Natural killer cell (primary cell): ENCODE data around the gene SORCS2. TPM values are rescaled to one million over a fixed set of nuclear protein-coding genes. Genes with fewer than 3 reads are reported as not detected.

Source experiments
- ATAC-seq, 3 donors: fragments of 150-1000 bp in 2 of 3; fragments of 200-7000 bp in 1 of 3; cut with Tn5 transposase; 1 replicate in 1 of 3; 2 replicates in 2 of 3; pipeline ENCODE4 v1.10.0; 2021; ENCODE audit warnings: mild to moderate bottlenecking in 2 of 3, moderate library complexity in 2 of 3
- DNase-seq, 2 donors: peaks; one replicate each; pipeline versions ENCODE4 v3.0.0 to v3.0.0-alpha.2; 2013 to 2021; ENCODE audit warnings: mixed read lengths in 1 of 2
- H3K27ac ChIP-seq: one replicate; pipeline ENCODE4 v1.5.1; 2013; ENCODE audit warnings: mild to moderate bottlenecking, low read length
- H3K27me3 ChIP-seq: one replicate; pipeline ENCODE4 v1.6.1; 2013; ENCODE audit warnings: low read length; ENCODE audit not compliant: control insufficient read depth, insufficient read depth
- H3K36me3 ChIP-seq: one replicate; pipeline ENCODE4 v1.6.1; 2013; ENCODE audit warnings: low read length; ENCODE audit not compliant: control insufficient read depth, insufficient read depth
- H3K4me1 ChIP-seq: one replicate; pipeline ENCODE4 v1.6.1; 2013; ENCODE audit warnings: low read length; ENCODE audit not compliant: control insufficient read depth, insufficient read depth
- H3K4me3 ChIP-seq: one replicate; pipeline ENCODE4 v1.5.1; 2013; ENCODE audit warnings: low read length
- H3K9me3 ChIP-seq: one replicate; pipeline ENCODE4 v1.6.1; 2013; ENCODE audit warnings: low read length; ENCODE audit not compliant: control insufficient read depth, insufficient read depth
- H3K27ac Mint-ChIP-seq, 2 donors: one replicate each; pipeline ENCODE4 v1.8.0; 2022; ENCODE audit warnings: mild to moderate bottlenecking in 2 of 2, mixed read lengths in 2 of 2, moderate library complexity in 1 of 2
- H3K27me3 Mint-ChIP-seq, 2 donors: one replicate each; pipeline ENCODE4 v1.8.0; 2022; ENCODE audit warnings: low read depth in 2 of 2, mixed read lengths in 2 of 2
- H3K36me3 Mint-ChIP-seq: one replicate; pipeline ENCODE4 v1.8.0; 2022; ENCODE audit warnings: mixed read lengths
- H3K4me1 Mint-ChIP-seq, 2 donors: one replicate each; pipeline ENCODE4 v1.8.0; 2022; ENCODE audit warnings: mixed read lengths in 2 of 2
- H3K4me3 Mint-ChIP-seq: one replicate; pipeline ENCODE4 v1.8.0; 2022; ENCODE audit warnings: mild to moderate bottlenecking, moderate library complexity, mixed read lengths
- H3K9me3 Mint-ChIP-seq, 2 donors: one replicate each; pipeline ENCODE4 v1.8.0; 2022; ENCODE audit warnings: mixed read lengths in 2 of 2
- WGBS: methylation state at CpG from one replicate; pipeline ENCODE4 v1.1.7; 2013; ENCODE audit warnings: missing lambda C conversion rate; ENCODE audit not compliant: insufficient coverage; 5-methylcytosine and 5-hydroxymethylcytosine counted together
- intact Hi-C: fragments of 100-400 bp; cut with micrococcal nuclease; formaldehyde crosslinking; loops from one replicate; pipeline ENCODE4 v1.14.2; 2022
- total RNA-seq, 4 donors: library from RNA; stranded (reverse); fragments of 120-200 nt in 1 of 4; gene quantifications; one replicate each; pipeline versions ENCODE4 v1.2.3 to v1.2.4, GENCODE V29; 2013 to 2022
- TF ChIP-seq, protein P1 (sequence below): fragments of 200-600 bp; IDR thresholded peaks from one replicate; pipeline ENCODE4 v1.8.0; 2022; ENCODE audit warnings: antibody characterized with exemption

Gene SORCS2
- total RNA-seq, 3 donors from 2014 or later (not counting 1 experiment from before 2014, with no cell fraction given) = 1.2 to 2.5 (median 1.4) TPM

GRCh38 chr4:7217039-7217438, 24.7 kb downstream of the SORCS2 start:
- H3K4me3 ChIP-seq = no peak overlapping the region
- H3K27ac Mint-ChIP-seq = no peak overlapping the region
- no peaks in the 10 kb centered on the region for H3K9me3 Mint-ChIP-seq
- no peaks in the 10 kb centered on the region for H3K36me3 ChIP-seq
- DNase-seq = no peak
- H3K36me3 Mint-ChIP-seq = no peaks in the 10 kb centered on the region
- H3K27ac ChIP-seq = no peak overlapping the region
- no peak overlapping the region for H3K4me3 Mint-ChIP-seq
- ATAC-seq = no peak
- TF ChIP-seq, protein P1, sequence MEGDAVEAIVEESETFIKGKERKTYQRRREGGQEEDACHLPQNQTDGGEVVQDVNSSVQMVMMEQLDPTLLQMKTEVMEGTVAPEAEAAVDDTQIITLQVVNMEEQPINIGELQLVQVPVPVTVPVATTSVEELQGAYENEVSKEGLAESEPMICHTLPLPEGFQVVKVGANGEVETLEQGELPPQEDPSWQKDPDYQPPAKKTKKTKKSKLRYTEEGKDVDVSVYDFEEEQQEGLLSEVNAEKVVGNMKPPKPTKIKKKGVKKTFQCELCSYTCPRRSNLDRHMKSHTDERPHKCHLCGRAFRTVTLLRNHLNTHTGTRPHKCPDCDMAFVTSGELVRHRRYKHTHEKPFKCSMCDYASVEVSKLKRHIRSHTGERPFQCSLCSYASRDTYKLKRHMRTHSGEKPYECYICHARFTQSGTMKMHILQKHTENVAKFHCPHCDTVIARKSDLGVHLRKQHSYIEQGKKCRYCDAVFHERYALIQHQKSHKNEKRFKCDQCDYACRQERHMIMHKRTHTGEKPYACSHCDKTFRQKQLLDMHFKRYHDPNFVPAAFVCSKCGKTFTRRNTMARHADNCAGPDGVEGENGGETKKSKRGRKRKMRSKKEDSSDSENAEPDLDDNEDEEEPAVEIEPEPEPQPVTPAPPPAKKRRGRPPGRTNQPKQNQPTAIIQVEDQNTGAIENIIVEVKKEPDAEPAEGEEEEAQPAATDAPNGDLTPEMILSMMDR = no peak
- peaks cover 7% of the 10 kb centered on the region for H3K9me3 ChIP-seq
- 90% methylated on average over 9 of the region's 9 CpGs for WGBS
- intact Hi-C loops = no loop called here
- H3K27me3 ChIP-seq = no peaks in the 10 kb centered on the region
- peaks cover 11 to 23% of the 10 kb centered on the region in 2 donors for H3K27me3 Mint-ChIP-seq
- peaks cover 0 to 7% of the 10 kb centered on the region in 2 donors for H3K4me1 Mint-ChIP-seq
- H3K4me1 ChIP-seq = no peaks in the 10 kb centered on the region

DNA sequence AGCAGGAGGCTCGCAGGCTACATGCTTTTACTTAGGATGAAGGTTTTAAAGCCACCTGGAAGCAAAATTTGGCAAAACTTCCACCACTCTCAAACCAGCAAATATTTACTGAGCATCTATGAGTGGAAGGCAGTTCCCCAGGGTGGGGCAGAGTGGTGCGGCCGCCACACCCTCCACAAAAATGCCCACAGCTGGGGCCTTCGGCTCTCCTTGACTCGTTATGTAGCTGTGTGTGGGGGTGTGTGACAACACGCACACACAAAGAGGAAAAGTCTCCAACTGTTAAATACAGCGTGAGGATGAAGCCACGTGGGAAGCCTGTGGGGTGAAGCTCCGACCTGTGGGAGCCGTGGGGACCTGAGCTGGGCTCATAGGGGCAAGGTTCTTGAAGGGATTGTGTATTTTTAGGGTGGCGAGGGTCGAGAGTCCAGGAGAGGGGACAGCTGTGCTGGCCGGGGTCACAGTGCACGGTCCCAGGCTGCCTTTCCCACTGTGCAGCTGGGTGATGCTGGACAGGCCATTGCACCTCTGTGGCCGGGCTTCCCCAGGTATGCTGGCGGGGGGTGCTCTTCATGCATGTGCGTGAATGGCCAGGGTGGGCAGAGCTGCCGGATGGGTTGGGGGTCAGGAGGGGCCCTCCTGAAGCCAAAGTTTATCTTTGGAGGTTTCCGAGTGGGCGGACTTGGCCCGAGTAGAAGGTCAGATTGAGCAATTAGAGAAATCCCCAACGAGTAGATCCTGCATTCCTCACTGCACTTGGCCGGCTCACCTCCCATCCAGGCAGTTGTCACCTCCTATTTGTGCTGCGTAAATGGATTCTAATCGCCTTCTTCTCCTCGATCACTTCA, 25.4 kb downstream of the SORCS2 start:
- no peak overlapping the region for H3K27ac ChIP-seq
- Mint-ChIP-seq H3K36me3 (no peaks in the 10 kb centered on the region), H3K27ac (no peak overlapping the region), H3K4me3 (no peak overlapping the region), H3K9me3 (no peaks in the 10 kb centered on the region), H3K4me1 (peaks cover 0 to 7% of the 10 kb centered on the region in 2 donors), H3K27me3 (peaks cover 15 to 25% of the 10 kb centered on the region in 2 donors)
- ATAC-seq (no peak), DNase-seq (no peak)
- no peaks in the 10 kb centered on the region for H3K4me1 ChIP-seq
- 74% methylated on average over 24 of the region's 26 CpGs for WGBS
- no peak overlapping the region for H3K4me3 ChIP-seq
- TF ChIP-seq, protein P1 = no peak
- H3K27me3 ChIP-seq = no peaks in the 10 kb centered on the region
- intact Hi-C loops = no loop called here
- H3K36me3 ChIP-seq = no peaks in the 10 kb centered on the region
- H3K9me3 ChIP-seq = peaks cover 7% of the 10 kb centered on the region

DNA sequence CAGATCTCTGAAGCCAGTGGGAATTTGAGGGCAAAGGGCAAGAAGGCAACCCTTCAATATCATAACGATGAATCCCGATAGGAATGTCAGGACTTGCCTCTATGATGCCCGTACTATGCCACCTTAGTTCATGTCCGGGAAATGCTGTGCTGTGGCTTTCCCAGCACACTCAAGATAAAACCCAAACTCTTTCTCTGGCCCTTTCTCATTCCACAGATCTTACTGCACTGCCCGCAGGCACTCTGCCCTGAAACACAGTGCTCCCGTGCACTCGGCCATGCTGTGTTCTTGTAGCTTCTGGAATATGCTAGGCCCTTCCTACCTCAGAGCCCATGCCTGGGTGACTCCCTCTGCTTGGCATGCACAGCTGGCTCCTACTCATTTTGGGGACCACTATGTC, 26.3 kb downstream of the SORCS2 start:
- intact Hi-C loops = no loop called here
- no peak overlapping the region for H3K4me3 ChIP-seq
- peaks cover 12 to 25% of the 10 kb centered on the region in 2 donors for H3K27me3 Mint-ChIP-seq

More for the DNA sequence above, 26.3 kb downstream of the SORCS2 start:
- Histone ChIP-seq H3K27me3 (no peaks in the 10 kb centered on the region), H3K9me3 (peaks cover 6% of the 10 kb centered on the region), H3K36me3 (no peaks in the 10 kb centered on the region), H3K27ac (no peak overlapping the region), H3K4me1 (no peaks in the 10 kb centered on the region)
- no peak overlapping the region for H3K27ac Mint-ChIP-seq
- H3K36me3 Mint-ChIP-seq = no peaks in the 10 kb centered on the region
- 94% methylated on average over 7 of the region's 7 CpGs for WGBS
- H3K9me3 Mint-ChIP-seq = no peaks in the 10 kb centered on the region
- no peak for ATAC-seq
- no peak overlapping the region for H3K4me3 Mint-ChIP-seq
- DNase-seq = no peak
- peaks cover 0 to 7% of the 10 kb centered on the region in 2 donors for H3K4me1 Mint-ChIP-seq
- TF ChIP-seq, protein P1 = no peak
